Measurements from ENCODE around the gene TP53TG5.

DNA sequence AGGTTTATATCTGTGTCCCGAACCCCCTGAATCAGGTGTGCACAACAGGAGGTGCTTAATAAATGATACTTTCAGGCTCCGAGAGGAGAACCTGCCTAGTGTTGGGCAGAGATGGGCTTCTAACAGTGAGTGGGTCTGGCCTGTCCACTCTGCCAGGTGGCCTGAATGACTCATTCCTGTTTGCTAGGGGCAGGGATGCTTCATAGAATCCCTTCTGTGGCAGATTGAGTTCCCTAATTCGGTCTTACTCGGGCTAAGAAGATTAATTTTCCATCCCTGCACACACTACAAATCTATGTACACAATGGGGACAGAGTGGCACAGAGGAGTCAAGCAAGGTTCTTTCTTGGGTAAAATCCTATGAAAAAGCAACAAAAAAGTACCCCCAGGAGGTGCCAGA lies 49.7 kb downstream of the TP53TG5 start:
- TF ChIP-seq, protein P1, sequence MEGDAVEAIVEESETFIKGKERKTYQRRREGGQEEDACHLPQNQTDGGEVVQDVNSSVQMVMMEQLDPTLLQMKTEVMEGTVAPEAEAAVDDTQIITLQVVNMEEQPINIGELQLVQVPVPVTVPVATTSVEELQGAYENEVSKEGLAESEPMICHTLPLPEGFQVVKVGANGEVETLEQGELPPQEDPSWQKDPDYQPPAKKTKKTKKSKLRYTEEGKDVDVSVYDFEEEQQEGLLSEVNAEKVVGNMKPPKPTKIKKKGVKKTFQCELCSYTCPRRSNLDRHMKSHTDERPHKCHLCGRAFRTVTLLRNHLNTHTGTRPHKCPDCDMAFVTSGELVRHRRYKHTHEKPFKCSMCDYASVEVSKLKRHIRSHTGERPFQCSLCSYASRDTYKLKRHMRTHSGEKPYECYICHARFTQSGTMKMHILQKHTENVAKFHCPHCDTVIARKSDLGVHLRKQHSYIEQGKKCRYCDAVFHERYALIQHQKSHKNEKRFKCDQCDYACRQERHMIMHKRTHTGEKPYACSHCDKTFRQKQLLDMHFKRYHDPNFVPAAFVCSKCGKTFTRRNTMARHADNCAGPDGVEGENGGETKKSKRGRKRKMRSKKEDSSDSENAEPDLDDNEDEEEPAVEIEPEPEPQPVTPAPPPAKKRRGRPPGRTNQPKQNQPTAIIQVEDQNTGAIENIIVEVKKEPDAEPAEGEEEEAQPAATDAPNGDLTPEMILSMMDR (IDR thresholded peaks at IDR 0.05) = no peak
- no peak for TF ChIP-seq POLR2A (IDR thresholded peaks at IDR 0.05)
